Measurements from ENCODE around the gene DHRS2.

DNA sequence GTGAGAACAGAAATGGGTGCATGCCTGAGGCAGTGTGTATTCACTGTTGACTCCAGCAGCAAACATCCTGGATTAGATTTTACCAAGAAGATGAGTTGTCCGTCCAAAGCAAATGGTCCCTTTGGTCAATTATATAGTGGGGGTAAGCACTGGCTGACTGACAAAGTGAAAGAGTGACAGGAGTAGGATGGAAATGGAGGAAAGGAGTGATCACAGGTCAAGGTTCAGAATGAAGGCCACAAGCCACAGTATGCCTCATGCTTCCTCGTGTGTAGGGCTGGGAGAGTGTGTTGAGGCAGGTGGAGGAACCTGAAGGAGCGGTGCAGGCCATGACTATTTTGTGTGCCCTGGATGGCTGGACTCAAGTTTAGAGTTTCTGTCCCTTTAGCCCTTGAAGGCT is 14.3 kb downstream of the DHRS2 start:
- no peak for TF ChIP-seq POLR2AphosphoS5 (IDR thresholded peaks at IDR 0.05; ENCODE audit: low read depth, low read length)
- TF ChIP-seq SPI1 (IDR thresholded peaks at IDR 0.05; ENCODE audit: low read depth, low read length): no peak
